OCI-LY7 (cell line): Measurements from ENCODE around the gene REEP3.

Source experiments
- CTCF ChIP-seq: fragments of 200-600 bp; sonication (generic); conservative IDR thresholded peaks from 2 replicates; pipeline ENCODE4 v1.5.1; 2014; ENCODE audit warnings: mild to moderate bottlenecking, antibody characterized with exemption, low read length, moderate library complexity, mixed read lengths
- EZH2phosphoT487 ChIP-seq: fragments of 200-600 bp; sonication (generic); IDR thresholded peaks from 2 replicates; pipeline ENCODE4 v1.6.1; 2018; ENCODE audit warnings: low read depth, borderline replicate concordance, mild to moderate bottlenecking, mixed run types, antibody characterized with exemption, low read length, moderate library complexity, mixed read lengths

GRCh38 chr10:63528084-63528744 is 7.0 kb downstream of the REEP3 start:
- TF ChIP-seq CTCF (no peak), EZH2phosphoT487 (no peak)
